Mesenchymal stem cell (in vitro differentiated cells and primary cell): ENCODE data around the gene DACT1.
A peak's percentile ranks its signal among the peaks of the same experiment; 100 is the strongest.

Source experiments
- DNase-seq: peaks from one replicate; pipeline ENCODE4 v3.0.0-alpha.2; 2013
- H2AFZ ChIP-seq: one replicate; pipeline ENCODE4 v1.6.1; 2013; ENCODE audit warnings: low read depth, mild to moderate bottlenecking, control low read depth, inconsistent platforms, low read length, moderate library complexity
- H2AK5ac ChIP-seq: 2 replicates; pipeline ENCODE4 v1.6.1; 2013; ENCODE audit warnings: low read length, moderate library complexity, mild to moderate bottlenecking, inconsistent platforms; ENCODE audit not compliant: severe bottlenecking
- H2BK120ac ChIP-seq: one replicate; pipeline ENCODE4 v1.6.1; 2013; ENCODE audit warnings: low read depth, mild to moderate bottlenecking, inconsistent platforms, low read length, moderate library complexity
- H2BK12ac ChIP-seq, 2 experiments: one replicate each; pipeline ENCODE4 v1.6.1; 2013; ENCODE audit warnings: inconsistent platforms in 2 of 2, low read length in 2 of 2, mild to moderate bottlenecking in 2 of 2, moderate library complexity in 2 of 2, control low read depth in 1 of 2
- H2BK15ac ChIP-seq: one replicate; pipeline ENCODE4 v1.6.1; 2013; ENCODE audit warnings: mild to moderate bottlenecking, low read depth, inconsistent platforms; ENCODE audit not compliant: poor library complexity, severe bottlenecking
- H2BK5ac ChIP-seq: 2 replicates; pipeline ENCODE4 v1.6.1; 2013; ENCODE audit warnings: low read depth, mild to moderate bottlenecking, low read length, control low read depth, inconsistent platforms; ENCODE audit not compliant: poor library complexity, severe bottlenecking
- H3K14ac ChIP-seq, 2 experiments: one replicate each; pipeline ENCODE4 v1.6.1; 2013; ENCODE audit warnings: inconsistent platforms in 2 of 2, low read length in 2 of 2, control low read depth in 1 of 2, mild to moderate bottlenecking in 1 of 2, moderate library complexity in 1 of 2
- H3K18ac ChIP-seq, 2 experiments: one replicate each; pipeline ENCODE4 v1.6.1; 2013; ENCODE audit warnings: inconsistent platforms in 2 of 2, low read length in 2 of 2, control low read depth in 1 of 2, low read depth in 1 of 2, mild to moderate bottlenecking in 1 of 2
- H3K23ac ChIP-seq, 2 experiments: one replicate each; pipeline ENCODE4 v1.6.1; 2013; ENCODE audit warnings: inconsistent platforms in 2 of 2, low read length in 2 of 2, mild to moderate bottlenecking in 2 of 2, moderate library complexity in 2 of 2, control low read depth in 1 of 2
- H3K27ac ChIP-seq: 2 replicates; pipeline ENCODE4 v1.5.1; 2013; ENCODE audit warnings: mild to moderate bottlenecking, moderate library complexity, low read length, control low read depth, inconsistent platforms; ENCODE audit not compliant: poor library complexity, severe bottlenecking
- H3K27me3 ChIP-seq, 2 experiments: 2 replicates each; pipeline versions ENCODE4 v1.6.1 to v1.7.0; 2013; ENCODE audit warnings: low read length in 2 of 2, mild to moderate bottlenecking in 2 of 2, moderate library complexity in 2 of 2, control low read depth in 1 of 2, inconsistent platforms in 1 of 2; ENCODE audit not compliant: control insufficient read depth in 1 of 2, insufficient read depth in 1 of 2
- H3K36me3 ChIP-seq, 2 experiments: 2 replicates each; pipeline versions ENCODE4 v1.6.1 to v1.7.0; 2013; ENCODE audit warnings: low read length in 2 of 2, control low read depth in 1 of 2, inconsistent platforms in 1 of 2, low read depth in 1 of 2, mild to moderate bottlenecking in 1 of 2; ENCODE audit not compliant: insufficient read depth in 2 of 2, control insufficient read depth in 1 of 2
- H3K4ac ChIP-seq, 2 experiments: one replicate each; pipeline ENCODE4 v1.6.1; 2013; ENCODE audit warnings: inconsistent platforms in 2 of 2, low read length in 2 of 2, mild to moderate bottlenecking in 2 of 2, moderate library complexity in 2 of 2, control low read depth in 1 of 2, low read depth in 1 of 2
- H3K4me1 ChIP-seq: 2 replicates; pipeline ENCODE4 v1.6.1; 2013; ENCODE audit warnings: low read depth, low read length, control low read depth; ENCODE audit not compliant: control insufficient read depth, insufficient read depth
- H3K4me2 ChIP-seq: 2 replicates; pipeline ENCODE4 v1.6.1; 2013; ENCODE audit warnings: low read length, mild to moderate bottlenecking, inconsistent platforms; ENCODE audit not compliant: poor library complexity, severe bottlenecking
- H3K4me3 ChIP-seq, 2 experiments: 2 replicates each; pipeline versions ENCODE4 v1.5.1 to v1.7.0; 2013; ENCODE audit warnings: low read length in 2 of 2, mild to moderate bottlenecking in 2 of 2, control low read depth in 1 of 2, low read depth in 1 of 2; ENCODE audit not compliant: insufficient read depth in 1 of 2
- H3K79me1 ChIP-seq: replicated peaks from 2 replicates; pipeline ENCODE4 v1.6.1; 2013; ENCODE audit warnings: mild to moderate bottlenecking, control low read depth, low read length, inconsistent platforms; ENCODE audit not compliant: poor library complexity, severe bottlenecking
- H3K9ac ChIP-seq: 2 replicates; pipeline ENCODE4 v1.7.0; 2013; ENCODE audit warnings: mild to moderate bottlenecking, low read length, moderate library complexity
- H3K9me3 ChIP-seq: 2 replicates; pipeline ENCODE4 v1.7.0; 2013; ENCODE audit warnings: mild to moderate bottlenecking, low read length; ENCODE audit not compliant: control insufficient read depth
- H4K8ac ChIP-seq: one replicate; pipeline ENCODE4 v1.6.1; 2013; ENCODE audit warnings: inconsistent platforms, mild to moderate bottlenecking, low read length, moderate library complexity
- H4K91ac ChIP-seq: one replicate; pipeline ENCODE4 v1.6.1; 2013; ENCODE audit warnings: mild to moderate bottlenecking, low read length, inconsistent platforms
- WGBS: methylation state at CpG from one replicate; pipeline ENCODE4 v1.1.7; 2013; ENCODE audit warnings: mixed read lengths; 5-methylcytosine and 5-hydroxymethylcytosine counted together

DACT1 gene

GRCh38 chr14:58687232-58687795 lies 49.6 kb downstream of the DACT1 start:
- no peak overlapping the region for H3K4me2 ChIP-seq
- no peak overlapping the region for H2BK120ac ChIP-seq
- no peak overlapping the region for H3K23ac ChIP-seq
- H2BK15ac ChIP-seq = no peak overlapping the region
- H3K4me3 ChIP-seq = no peak overlapping the region
- H3K4ac ChIP-seq = no peak overlapping the region
- H2BK12ac ChIP-seq = no peak overlapping the region
- H3K27me3 ChIP-seq = peaks cover 0 to 3% of the 10 kb centered on the region in 2 experiments
- H2AK5ac ChIP-seq = no peak overlapping the region
- no peak overlapping the region for H3K14ac ChIP-seq
- no peak overlapping the region for H2AFZ ChIP-seq
- no peak overlapping the region for H4K8ac ChIP-seq
- no peak overlapping the region for H3K27ac ChIP-seq
- DNase-seq = no peak
- WGBS = 97% methylated on average over 21 of the region's 27 CpGs
- H3K18ac ChIP-seq = no peak overlapping the region
- H3K36me3 ChIP-seq = peaks cover 0 to 5% of the 10 kb centered on the region in 2 experiments
- no peaks in the 10 kb centered on the region for H3K79me1 ChIP-seq
- no peaks in the 10 kb centered on the region for H3K4me1 ChIP-seq
- no peak overlapping the region for H2BK5ac ChIP-seq
- no peak overlapping the region for H3K9ac ChIP-seq
- peak overlapping the region; percentile 43 for H4K91ac ChIP-seq
- peaks cover 8% of the 10 kb centered on the region for H3K9me3 ChIP-seq

- peaks cover 8% of the 10 kb centered on the region for H3K9me3 ChIP-seq
- no peak overlapping the region for H3K9ac ChIP-seq
- no peaks in the 10 kb centered on the region for H3K4me1 ChIP-seq
- no peak overlapping the region for H3K23ac ChIP-seq
- H3K4me2 ChIP-seq = no peak overlapping the region
- H2BK120ac ChIP-seq = no peak overlapping the region
- H2AFZ ChIP-seq = no peak overlapping the region
- no peak overlapping the region for H3K4me3 ChIP-seq
- H4K91ac ChIP-seq = no peak overlapping the region
- H3K27me3 ChIP-seq = no peaks in the 10 kb centered on the region
- no peak overlapping the region for H2BK15ac ChIP-seq
- no peaks in the 10 kb centered on the region for H3K79me1 ChIP-seq
- WGBS = 77% methylated on average over 14 of the region's 14 CpGs
- no peak for DNase-seq
- H3K18ac ChIP-seq = no peak overlapping the region
- H3K27ac ChIP-seq = no peak overlapping the region
- H4K8ac ChIP-seq = no peak overlapping the region
- H2AK5ac ChIP-seq = no peak overlapping the region
- H3K4ac ChIP-seq = no peak overlapping the region
- H3K36me3 ChIP-seq = peaks cover 0 to 5% of the 10 kb centered on the region in 2 experiments
- no peak overlapping the region for H2BK12ac ChIP-seq
- no peak overlapping the region for H2BK5ac ChIP-seq
- H3K14ac ChIP-seq = no peak overlapping the region
Measured at GRCh38 chr14:58690801-58691516, 53.2 kb downstream of the DACT1 start.

- H4K8ac ChIP-seq = no peak overlapping the region
- H2BK15ac ChIP-seq = no peak overlapping the region
- H3K79me1 ChIP-seq = no peaks in the 10 kb centered on the region
- no peak for DNase-seq
- H3K9me3 ChIP-seq = peaks cover 6% of the 10 kb centered on the region
- H3K4me2 ChIP-seq = no peak overlapping the region
- H3K23ac ChIP-seq = no peak overlapping the region
- no peak overlapping the region for H2AFZ ChIP-seq
- H3K36me3 ChIP-seq = no peaks in the 10 kb centered on the region
- no peak overlapping the region for H3K4ac ChIP-seq
- H3K27ac ChIP-seq = no peak overlapping the region
- H2BK12ac ChIP-seq = no peak overlapping the region
- H3K4me3 ChIP-seq = no peak overlapping the region
- no peaks in the 10 kb centered on the region for H3K27me3 ChIP-seq
- H2BK120ac ChIP-seq = no peak overlapping the region
- H3K4me1 ChIP-seq = no peaks in the 10 kb centered on the region
- H2BK5ac ChIP-seq = no peak overlapping the region
- H3K18ac ChIP-seq = no peak overlapping the region
- no peak overlapping the region for H2AK5ac ChIP-seq
- H3K9ac ChIP-seq = no peak overlapping the region
- H4K91ac ChIP-seq = no peak overlapping the region
- 88% methylated on average over 4 of the region's 4 CpGs for WGBS
- H3K14ac ChIP-seq = no peak overlapping the region
Measured at GRCh38 chr14:58693048-58693447, 55.3 kb downstream of the DACT1 start.

GRCh38 chr14:58695514-58695913 lies 57.8 kb downstream of the DACT1 start:
- no peak overlapping the region for H4K91ac ChIP-seq
- H2BK5ac ChIP-seq = no peak overlapping the region
- H3K18ac ChIP-seq = no peak overlapping the region
- H3K23ac ChIP-seq = no peak overlapping the region
- no peak overlapping the region for H3K27ac ChIP-seq
- H2AK5ac ChIP-seq = no peak overlapping the region
- 82% methylated on average over 1 of the region's 1 CpG for WGBS
- no peak overlapping the region for H3K4ac ChIP-seq
- no peak overlapping the region for H2BK120ac ChIP-seq
- H3K4me2 ChIP-seq = no peak overlapping the region
- no peak overlapping the region for H2BK12ac ChIP-seq
- H2AFZ ChIP-seq = no peak overlapping the region
- H2BK15ac ChIP-seq = no peak overlapping the region
- no peaks in the 10 kb centered on the region for H3K79me1 ChIP-seq
- H3K14ac ChIP-seq = no peak overlapping the region
- no peak overlapping the region for H3K9ac ChIP-seq
- H3K36me3 ChIP-seq = no peaks in the 10 kb centered on the region
- no peak overlapping the region for H4K8ac ChIP-seq
- peaks cover 0 to 7% of the 10 kb centered on the region in 2 experiments for H3K27me3 ChIP-seq
- no peaks in the 10 kb centered on the region for H3K4me1 ChIP-seq
- H3K4me3 ChIP-seq = no peak overlapping the region
- DNase-seq = no peak
- no peaks in the 10 kb centered on the region for H3K9me3 ChIP-seq
